HG02884 (cell line): ENCODE data around the gene FKBP1B.
"Not testable (repeated sequence)": the region's sequence is repeated elsewhere in the genome, so short reads cannot be mapped to it uniquely, and the experiment has no call there.

ENCODE experiments used
- ATAC-seq: cut with Tn5 transposase; IDR thresholded peaks from one replicate; pipeline ENCODE4 v1.9.1; 2021; ENCODE audit warnings: mild to moderate bottlenecking, moderate library complexity; ENCODE audit not compliant: unreplicated experiment

FKBP1B gene

GRCh38 chr2:24058564-24059271, 9.2 kb downstream of the FKBP1B start:
- no peak for ATAC-seq

GRCh38 chr2:24065341-24065740, 15.8 kb downstream of the FKBP1B start:
- ATAC-seq, result no peak

GRCh38 chr2:24072259-24072658, 22.7 kb downstream of the FKBP1B start:
- ATAC-seq, result no peak

GRCh38 chr2:24073816-24074215, 24.3 kb downstream of the FKBP1B start:
- no peak for ATAC-seq

- ATAC-seq, result no peak
Observed at GRCh38 chr2:24075259-24075658, 25.7 kb downstream of the FKBP1B start.

GRCh38 chr2:24075915-24076848, 26.6 kb downstream of the FKBP1B start, which contains the start of gene SF3B6:
Gene SF3B6 (minus strand): TSS chr2:24076326. CDS start chr2:24076229, 97 bp downstream.
- ATAC-seq, result peak; percentile 94

- peak; percentile 6 for ATAC-seq
Observed at GRCh38 chr2:24076849-24077534, 27.5 kb downstream of the FKBP1B start.

GRCh38 chr2:24077535-24077877, 28.0 kb downstream of the FKBP1B start:
- no peak for ATAC-seq

- no peak for ATAC-seq
Observed at GRCh38 chr2:24077879-24078278, 28.3 kb downstream of the FKBP1B start.

- no peak for ATAC-seq
Observed at GRCh38 chr2:24080701-24081100, 31.2 kb downstream of the FKBP1B start.

GRCh38 chr2:24082787-24083566, 33.4 kb downstream of the FKBP1B start:
- ATAC-seq, result no peak

GRCh38 chr2:24083567-24084385, 34.2 kb downstream of the FKBP1B start:
- ATAC-seq, result peak; percentile 69

- peak; percentile 75 for ATAC-seq
Observed at GRCh38 chr2:24084386-24085199, 35.1 kb downstream of the FKBP1B start, which contains the start of gene TP53I3. Gene TP53I3 (minus strand): TSS chr2:24084834. CDS start chr2:24084326, 508 bp downstream.

- no peak for ATAC-seq
Observed at GRCh38 chr2:24085200-24085489, 35.6 kb downstream of the FKBP1B start.

- ATAC-seq, result no peak
Observed at GRCh38 chr2:24086241-24086640, 36.7 kb downstream of the FKBP1B start.

GRCh38 chr2:24087032-24087431, 37.5 kb downstream of the FKBP1B start:
- ATAC-seq, result no peak

- no peak for ATAC-seq
Observed at GRCh38 chr2:24088821-24089359, 39.3 kb downstream of the FKBP1B start.

GRCh38 chr2:24093270-24093669, 43.7 kb downstream of the FKBP1B start:
- not testable (repeated sequence) for ATAC-seq
